ENCODE results near the gene SMC6.

The SMC6 gene

DNA sequence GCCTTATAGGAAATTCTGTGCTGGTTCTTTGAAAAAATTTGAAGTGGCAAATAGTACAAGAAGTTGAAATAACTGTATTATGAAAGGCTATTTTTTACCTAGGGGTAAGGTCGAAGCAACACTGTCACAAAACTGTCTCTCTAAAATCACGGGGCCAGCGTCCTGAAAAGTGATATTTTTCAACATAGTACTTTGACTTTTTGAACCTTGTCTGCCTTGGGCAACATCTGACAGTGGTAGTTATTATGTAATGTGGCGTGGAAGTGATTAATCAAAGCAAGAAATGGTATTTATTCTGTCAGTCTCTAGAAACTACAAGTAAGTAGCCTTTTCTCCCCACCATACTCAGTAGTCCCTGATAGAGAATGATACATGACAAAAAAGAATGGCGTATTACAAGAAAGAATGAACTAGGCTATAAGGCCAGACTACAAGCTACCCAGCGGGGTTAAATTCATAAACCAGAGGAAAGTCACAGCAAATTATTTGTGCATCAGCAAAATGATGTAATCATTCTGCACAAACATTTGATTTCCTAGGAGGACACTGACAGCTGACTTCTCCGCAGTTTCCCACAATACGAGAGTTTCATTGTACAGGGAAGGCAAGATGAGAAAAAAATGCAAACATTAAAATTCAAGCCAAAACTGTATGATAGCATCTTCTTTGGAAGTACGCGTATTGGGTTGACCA, 10.2 kb upstream of the SMC6 start:
- no peak for DNase-seq

DNA sequence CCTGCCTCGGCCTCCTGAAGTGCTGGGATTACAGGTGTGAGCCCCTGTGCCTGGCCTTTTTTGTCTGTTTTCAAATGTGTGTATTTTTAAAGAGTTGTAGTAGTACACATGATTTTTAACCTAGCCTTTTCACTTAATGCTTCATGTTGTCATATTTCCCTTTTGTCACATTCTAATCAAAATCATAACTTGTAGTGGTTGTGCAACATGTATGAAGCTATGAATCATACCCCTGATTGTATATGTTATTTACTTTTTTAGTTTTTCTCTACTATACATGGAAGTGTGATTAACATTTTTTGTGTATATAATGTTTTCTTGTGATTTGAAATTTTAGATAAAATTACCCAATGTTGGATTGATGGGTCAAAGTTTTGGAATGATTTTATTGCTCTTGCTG, 8.8 kb upstream of the SMC6 start:
- no peak for DNase-seq

DNA sequence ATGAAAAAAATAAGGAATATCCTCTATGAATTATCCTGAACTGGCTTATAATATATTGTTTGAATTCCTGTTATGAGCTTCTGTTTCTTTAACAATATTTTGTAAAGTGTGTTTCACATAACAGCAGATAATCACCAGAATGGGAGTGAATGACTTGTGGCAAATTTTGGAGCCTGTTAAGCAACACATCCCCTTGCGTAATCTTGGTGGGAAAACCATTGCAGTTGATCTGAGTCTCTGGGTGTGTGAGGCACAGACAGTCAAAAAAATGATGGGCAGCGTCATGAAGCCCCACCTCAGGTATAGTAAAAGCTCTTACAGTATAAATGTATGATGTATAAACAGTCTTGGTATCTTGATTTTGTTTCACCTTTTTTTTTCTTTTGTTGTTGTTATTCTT, 6.2 kb upstream of the SMC6 start:
- no peak for DNase-seq

DNA sequence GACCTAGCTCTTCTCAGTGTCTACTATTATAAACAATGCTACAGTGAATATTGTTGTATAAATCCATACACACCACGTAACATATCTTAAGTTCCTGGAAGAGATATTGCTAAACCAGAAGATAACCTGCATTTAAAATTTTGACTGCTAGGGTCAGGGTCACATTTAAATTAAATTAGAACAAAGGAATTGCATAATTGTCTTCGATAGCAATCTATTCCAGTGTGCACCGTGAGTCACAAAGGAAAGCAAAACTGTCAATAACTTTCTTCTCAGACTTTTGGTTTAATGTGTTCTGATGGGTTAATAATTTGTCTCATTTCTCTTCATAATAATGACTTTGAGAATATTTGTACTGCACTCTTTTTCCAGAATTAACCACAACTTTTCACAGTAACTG, 4.5 kb upstream of the SMC6 start:
- no peak for DNase-seq

DNA sequence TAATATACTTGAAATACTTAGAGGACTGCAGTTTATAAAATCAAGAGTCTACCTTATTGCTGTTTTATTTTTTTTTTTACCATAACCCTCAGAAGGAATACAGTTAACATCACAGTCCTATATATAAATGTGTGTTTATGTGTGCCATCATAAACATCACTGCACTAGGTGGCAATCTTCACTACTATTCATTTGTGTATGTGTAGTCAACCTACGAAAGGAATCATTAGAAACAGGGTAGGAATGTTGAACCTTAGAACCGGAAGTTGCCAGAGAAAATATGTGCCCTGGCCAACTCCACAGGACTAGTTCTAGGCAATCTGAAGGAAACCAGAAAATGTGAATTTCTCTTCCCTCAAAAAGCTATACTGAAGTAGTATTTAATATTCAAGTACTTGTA, 3.7 kb upstream of the SMC6 start:
- DNase-seq = no peak

DNA sequence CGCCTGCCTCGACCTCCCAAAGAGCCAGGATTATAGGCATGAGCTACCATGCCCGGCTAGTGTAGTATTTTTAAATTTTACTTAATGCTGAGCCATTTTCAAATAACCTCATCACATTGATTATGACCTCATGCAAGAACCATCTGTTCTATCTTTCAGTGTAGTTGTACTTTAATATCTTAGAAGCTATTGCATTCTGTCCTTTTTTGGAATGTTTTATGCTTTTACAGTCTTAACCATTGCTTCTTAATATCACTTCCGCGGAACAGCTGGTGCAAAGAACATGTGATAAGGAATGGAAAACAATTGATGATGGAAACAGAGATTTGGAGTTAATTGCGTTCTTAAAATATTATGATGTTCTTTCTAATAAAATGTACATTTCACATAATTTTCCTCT, 3.1 kb upstream of the SMC6 start:
- no peak for DNase-seq

DNA sequence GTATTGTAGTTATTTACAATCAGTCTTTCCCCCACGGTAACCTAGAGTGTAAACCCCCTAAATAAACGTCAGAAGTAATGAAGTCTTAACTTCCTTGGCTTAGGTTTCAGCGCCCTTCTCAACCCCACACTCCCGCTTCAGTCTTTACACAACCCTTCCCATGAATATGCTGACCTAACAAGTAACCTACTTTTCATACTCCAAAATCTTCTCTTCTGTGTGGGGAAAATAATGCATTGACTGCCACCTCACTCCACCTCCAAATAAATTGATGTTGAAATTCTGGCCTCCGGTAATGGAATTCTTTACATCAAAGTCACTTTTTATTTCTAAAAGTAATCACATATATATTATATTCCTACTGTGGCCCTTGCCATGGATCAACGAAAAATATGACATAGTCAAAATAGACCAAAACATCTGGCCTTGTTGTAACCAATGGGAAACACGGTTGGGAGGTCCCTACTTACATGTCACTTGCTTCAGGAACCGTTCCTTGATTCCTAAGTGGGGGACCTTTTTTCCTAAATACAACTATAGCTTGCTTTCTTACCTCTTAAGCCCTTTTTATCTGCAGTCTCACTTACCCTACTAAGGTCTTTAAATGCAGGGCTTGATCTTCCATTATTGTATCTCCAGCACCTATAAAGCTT, 1.3 kb upstream of the SMC6 start:
- DNase-seq = no peak

DNA sequence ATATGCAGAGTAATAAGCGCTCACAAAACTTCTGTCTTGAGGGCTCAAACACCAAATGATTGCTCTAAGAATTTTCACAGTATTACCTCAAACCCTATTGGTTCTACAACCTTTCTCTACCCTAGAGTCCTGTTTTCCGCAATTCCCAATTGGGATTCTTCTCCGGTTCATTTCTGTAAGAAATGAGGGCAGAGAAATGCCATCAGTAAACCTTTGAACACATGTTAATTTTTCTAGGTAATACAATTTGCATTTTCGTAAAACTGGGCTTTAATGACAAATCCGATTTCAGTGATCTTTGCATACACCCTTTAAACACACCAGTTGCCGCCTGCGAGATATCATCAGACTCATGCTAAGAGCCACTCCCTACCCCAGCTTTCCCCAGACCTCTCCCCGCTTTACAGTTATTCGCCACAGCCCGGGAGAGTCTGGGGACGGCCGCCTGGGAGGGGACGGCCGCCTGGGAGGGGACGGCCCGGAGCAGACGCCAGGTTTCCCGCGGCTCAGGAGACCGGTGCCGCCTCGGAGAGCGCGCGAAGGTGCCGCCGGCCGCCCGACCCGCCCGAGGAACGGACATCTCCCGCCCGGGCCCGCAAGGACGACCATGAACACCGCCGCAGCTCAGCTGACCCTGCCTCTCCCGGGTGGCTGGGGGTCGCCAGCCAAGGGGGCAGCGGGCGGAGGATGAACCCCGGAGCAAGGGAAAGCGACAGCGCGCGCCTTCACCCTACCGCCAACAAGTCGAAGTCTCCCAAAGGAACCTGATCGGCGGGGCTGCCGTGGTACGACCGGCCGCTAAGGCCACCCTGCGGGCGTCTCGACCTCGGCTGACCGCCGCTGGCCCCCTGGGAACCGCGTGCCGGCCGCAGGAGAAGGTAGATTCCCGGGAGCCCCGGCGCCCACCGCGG, 463 bp downstream of the SMC6 start:
- peak; percentile 16 for DNase-seq

DNA sequence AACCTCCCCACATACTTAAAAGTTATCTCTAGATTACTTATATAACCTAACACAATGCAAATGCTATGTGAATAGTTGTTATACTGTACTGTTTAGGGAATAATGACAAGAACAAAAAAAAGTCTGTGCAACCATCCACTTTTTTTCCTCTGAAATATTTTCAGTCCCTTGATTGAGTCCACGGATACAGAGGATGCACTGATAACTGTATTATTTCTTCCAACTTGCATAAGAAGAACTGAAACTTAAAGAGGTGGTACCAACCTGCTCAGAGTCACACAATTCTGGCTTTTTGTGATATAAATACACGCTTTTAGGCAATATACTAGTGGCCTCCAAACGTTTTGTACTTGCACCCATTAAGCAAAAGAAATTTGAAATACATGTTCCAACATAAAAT, 1.4 kb downstream of the SMC6 start:
- DNase-seq = no peak

DNA sequence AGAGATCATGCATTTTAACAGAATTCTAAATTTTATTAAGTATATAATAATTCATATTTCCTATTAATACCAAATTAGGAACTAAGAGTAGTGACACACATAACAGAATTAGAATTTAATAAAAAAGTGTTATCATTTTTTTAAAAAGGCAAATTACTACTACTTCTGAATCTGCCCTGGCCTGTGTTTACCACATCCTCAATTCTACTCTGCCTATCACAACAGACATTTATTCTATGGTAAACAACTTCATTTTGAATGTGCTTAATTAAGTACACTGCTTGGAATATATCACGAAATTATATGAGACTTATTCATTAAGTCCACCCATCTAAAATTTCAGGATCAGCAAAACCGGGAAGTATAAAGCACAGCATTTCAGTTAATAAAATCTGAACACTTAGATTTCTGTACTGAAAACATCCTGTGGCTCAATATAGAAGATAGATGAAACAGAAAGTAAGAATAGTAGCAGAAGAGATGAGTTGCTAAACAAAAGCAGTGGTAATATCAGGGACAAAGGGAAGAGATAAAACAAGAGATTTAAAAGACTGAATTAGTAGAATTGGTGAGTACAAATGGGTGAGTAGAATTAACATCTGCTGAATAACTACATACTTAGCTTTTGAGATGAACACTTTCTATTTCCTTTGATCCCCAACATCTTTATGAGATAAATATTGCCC, 3.7 kb downstream of the SMC6 start:
- DNase-seq = no peak

DNA sequence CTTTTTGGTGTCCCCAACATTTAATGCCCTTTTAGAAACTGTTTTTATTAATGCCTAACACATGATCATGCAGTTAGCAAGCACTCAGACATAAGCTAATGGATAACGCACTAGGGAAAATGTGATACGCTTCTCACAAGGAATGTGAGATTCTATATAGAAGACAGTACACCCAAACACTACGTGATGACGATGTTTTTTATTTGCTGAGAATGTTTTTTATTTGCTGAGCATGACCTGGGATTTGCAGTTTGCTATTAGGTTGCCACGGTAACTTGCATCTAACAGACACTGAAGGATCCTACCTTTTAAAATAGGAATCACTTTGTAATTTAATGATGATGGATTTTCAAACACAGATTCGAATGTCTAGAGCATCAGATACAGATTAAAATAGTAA, 4.9 kb downstream of the SMC6 start:
- no peak for DNase-seq

DNA sequence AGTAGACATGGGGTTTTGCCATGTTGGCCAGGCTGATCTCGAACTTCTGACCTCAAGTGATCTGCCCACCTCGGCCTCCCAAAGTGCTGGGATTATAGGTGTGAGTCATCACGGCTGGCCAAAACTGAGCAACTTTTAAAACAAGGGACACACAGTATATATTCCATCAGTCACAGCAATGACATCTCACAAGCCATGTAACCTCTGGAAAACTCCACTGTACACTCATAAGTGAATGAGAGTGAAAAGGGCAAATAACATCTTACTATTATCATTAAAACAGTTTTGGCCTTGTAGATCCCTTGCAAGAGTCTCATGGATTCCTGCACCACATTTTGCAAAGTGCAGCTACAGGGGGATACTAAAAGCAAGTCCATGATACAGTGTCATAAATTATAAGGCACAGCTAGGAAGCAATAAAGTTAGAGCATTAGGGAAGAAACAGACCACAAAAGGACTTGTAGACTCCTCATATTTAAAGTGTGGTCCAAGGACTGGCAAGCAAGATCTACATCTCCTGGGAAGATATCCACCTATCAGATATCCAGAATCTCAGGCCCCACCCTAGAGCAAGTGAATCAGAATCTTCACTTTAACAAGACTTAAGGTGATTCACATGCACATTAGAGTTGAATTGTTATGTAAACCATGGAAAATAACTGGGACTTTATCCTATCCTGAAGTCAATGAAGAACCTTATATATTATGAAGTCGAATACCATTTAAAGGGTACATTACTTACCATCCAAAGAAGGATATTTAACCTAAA, 5.7 kb downstream of the SMC6 start:
- DNase-seq = no peak

DNA sequence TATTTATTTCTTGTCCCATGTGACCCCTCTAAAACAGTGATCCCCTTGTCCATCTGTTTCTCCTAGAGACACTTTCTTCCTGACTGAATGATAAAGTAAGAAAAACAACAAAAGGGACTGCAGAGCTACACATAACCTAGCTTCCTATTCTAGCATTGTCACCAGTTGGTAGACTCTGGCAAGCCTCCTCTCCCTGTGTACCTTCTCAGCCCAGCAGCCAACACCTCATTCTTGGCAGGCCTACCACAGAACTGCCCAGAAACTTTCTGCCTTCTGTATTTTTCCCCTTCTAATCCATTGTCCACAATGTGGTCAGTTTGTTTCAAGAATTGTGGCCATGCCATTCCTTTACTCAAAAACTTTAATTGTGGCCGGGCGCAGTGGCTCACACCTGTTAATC, 13.4 kb downstream of the SMC6 start:
- no peak for DNase-seq

DNA sequence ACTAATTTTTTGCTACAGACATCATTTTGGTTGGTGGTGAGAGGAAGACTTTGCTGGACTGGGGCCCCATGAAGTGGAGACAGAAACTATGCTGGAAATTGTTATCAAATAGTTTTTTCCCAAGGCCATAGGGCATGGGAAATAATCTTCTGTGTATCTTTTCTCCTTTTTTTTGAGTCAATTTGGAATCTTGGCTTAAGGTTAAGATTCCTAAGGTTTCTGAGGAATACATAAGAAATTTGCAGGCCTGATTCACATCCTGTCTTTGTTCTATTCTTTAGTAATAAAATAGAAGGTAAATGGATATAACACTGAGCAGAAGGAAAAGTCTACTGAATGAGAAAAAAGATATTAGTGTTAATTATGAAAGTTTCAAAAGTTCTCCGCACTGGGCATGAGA, 16.6 kb downstream of the SMC6 start:
- no peak for DNase-seq

DNA sequence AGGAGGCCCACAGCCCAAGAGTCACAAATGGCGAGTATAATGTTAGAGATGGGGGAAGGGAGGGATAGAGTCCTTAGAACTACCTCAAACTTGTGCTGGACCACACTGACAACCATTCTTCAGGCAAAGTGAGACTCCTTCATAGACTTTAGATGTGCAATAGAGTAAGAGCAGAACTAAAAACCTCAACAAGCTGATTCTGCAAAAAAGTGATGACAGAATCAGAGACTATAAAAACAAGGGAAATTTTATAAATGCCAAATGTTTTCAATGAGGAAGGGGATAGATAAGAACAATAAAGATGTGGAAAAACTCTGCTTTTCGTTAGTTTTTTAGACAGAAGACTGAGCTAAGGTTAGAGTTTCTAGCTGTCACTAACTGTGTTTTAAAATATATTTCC, 17.7 kb downstream of the SMC6 start:
- no peak for DNase-seq

DNA sequence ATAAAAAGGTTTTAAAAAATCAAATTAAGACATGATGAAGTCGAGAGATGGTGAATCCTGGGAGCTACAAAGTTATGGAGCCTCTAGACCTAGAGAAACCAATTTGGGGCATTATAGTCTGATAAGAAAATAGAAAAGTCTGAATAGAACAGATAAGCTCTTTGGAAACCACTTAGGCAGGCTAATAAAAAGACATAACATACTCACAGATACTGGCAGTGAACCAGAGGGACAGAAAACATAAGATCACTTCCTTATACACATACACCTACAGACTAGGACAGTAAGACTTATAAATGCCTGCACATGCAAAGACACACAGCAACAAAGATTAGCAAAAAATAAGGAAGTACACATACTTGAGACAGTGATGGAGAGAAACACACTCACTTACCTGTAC, 20.0 kb downstream of the SMC6 start:
- DNase-seq = no peak

DNA sequence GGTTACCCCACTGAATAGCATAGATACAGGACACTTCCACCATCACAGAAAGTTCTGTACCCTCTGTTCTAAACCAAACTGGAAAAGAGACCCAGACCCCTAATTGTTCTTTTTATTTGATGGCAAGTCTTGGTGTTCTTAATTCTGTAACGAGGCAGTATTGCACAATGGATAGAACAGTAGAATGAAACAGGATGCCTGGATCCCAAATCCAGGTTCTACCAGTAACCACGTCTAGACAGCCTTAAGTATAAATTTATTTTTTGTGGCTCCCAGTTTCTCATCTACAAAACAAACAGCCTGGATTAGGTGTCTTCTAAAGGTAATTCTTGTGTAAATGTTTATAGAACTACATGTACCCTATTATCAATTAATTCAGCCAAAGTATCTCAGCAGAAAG, 23.7 kb downstream of the SMC6 start:
- DNase-seq = no peak

DNA sequence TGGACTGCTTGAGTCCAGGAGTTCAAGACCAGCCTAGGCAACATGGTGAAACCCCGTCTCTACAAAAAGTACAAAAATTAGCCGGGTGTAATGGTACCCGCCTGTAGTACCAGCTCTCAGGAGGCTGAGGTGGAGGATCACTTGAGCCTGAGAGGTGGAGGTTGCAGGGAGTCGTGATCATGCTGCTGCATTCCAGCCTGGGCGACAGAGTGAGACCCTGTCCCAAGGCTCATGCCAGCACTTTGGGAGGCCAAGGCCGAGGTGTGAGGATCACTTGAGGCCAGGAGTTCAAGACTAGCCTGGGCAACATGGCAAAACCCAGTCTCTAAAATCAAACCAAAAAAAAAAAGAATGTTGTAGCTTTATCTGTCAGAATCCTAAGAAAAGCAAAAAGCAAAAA, 25.4 kb downstream of the SMC6 start:
- no peak for DNase-seq

DNA sequence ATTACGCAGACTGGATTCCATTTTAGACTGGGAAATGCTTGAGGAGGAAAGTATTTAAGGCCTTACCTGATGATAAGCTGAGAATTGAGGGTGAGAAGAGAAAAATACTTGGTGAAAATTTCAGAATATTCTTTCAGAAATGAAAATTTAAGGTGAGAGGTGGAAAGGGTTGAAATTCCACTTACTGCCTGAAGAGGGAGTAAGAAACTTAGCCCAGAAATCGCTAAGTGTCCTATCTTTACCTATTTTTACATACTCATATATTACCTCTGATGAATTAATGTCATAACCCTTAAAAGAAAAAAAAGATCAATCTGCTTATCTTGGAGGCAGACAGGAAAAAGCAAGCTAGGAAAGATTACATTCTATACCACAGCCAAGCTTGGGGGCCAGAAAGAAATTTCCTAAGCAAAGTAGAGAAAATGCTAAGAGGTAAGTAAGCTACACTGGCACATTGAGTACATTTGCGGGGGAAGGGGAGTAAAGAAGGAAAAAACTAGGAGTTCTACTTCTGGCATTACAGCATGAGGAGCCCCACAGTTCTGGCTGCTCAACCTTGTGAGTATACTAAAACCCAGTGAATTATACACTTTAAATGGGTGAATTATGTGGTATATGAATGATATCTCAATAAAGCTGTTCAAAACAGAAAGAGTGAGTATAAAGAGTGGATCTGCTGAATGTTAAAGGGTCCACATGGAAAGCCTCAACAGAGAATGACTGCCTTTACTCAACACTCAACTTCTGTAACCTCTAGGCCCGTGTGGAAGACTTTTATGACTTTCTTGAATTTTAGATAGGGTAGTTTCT, 33.8 kb downstream of the SMC6 start:
- DNase-seq = no peak

DNA sequence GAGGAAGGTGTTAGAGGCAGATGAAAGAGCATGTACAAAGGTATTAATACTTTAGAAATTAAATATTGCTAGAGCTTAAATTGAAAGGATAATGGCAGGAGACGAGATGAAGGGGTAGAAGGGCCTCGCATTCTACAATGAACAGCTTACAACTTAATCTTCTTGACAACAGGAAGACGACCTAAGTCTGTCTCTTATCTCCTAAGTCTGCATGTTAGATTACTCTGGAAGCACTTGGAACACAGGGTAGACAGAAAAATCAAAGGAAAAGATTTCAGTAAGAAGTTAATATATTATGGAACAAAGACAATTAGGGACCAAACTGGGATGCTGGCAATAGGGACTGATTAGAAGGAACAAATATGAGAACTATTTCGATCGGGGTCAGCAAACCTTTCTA, 34.9 kb downstream of the SMC6 start:
- DNase-seq = no peak

DNA sequence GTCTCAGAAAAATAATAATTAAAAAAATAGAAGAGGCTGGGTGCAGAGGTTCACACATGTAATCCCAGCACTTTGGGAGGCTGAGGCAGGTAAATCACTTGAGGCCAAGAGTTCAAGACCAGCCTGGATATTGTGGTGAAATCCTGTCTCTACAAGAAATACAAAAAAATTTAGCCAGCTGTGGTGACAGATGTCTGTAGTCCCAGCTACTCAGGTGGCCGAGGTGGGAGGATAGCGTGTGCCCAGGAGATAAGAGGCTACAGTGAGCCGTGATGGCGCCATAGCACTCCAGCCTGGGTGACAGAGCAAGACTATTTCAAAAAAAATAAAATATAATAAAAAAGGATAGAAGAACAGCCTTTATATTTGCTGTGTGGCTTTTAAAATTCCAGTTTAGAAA, 35.9 kb downstream of the SMC6 start:
- DNase-seq = no peak

DNA sequence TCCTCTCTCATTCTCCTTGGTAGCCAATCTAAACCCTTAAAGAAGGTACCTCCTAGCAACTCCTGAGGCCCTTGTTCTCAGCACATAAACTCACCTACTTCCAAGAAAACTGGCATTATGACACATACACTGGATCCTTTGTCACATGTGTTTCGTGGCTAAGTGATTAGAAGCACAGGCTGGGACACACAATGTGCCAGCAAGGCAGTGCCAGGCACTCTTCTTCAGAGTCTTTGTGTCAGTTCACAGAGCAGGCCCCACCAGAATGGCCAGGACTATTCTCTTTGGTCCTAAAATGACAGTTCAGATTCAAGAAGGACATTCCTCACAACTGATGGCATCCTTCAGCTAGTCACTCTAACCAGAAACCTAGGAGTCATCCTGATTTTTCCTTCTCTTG, 40.3 kb downstream of the SMC6 start:
- DNase-seq = no peak

All from NCI-H1048 (cell line).